HG02678 (cell line): ENCODE data around the gene GSX2.

Source experiments
- ATAC-seq: cut with Tn5 transposase; IDR thresholded peaks from one replicate; pipeline ENCODE4 v1.9.1; 2021; ENCODE audit warnings: mild to moderate bottlenecking, moderate library complexity; ENCODE audit not compliant: unreplicated experiment

Gene GSX2

GRCh38 chr4:54076673-54077072 lies 23.3 kb upstream of the GSX2 start:
- ATAC-seq = no peak

DNA sequence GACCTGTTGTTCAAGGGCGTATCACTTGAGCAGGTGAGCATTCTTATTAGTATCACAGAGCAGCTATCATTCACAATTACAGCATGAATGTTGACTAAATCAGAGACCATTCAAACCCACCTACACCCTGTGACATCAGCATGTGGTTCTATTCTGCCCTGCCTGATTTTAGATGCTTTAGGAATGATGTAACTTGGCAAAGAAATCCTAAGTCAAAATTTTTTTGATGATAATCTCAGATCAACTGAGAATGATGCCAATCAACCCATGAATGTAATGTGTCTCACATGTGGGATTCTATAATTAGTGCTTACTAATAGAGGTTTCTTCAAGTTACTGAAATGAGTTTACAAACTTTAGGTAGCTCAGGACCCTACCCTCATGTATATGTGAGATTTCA lies 22.2 kb upstream of the GSX2 start:
- ATAC-seq = no peak

DNA sequence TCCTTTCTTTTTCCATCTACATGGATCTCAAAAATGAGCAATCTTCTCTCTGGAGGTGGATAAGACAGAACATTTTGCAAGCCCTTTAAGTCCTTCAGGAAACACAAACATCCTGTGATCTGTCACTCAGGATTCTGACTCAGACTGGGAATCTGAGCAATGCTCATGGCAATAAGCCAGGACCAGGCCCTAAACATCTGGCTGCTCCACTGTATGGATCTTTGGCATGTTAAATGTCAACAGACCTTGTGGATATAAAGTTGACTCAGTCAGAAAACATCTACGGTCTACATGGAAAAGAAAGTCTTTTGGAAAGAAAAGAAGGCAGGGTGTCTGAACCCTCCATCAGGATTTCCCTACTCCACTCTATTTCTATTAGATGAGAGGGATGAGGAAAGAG lies 17.8 kb upstream of the GSX2 start:
- no peak for ATAC-seq

- ATAC-seq = no peak
Measured at GRCh38 chr4:54085284-54085683, 14.7 kb upstream of the GSX2 start.

DNA sequence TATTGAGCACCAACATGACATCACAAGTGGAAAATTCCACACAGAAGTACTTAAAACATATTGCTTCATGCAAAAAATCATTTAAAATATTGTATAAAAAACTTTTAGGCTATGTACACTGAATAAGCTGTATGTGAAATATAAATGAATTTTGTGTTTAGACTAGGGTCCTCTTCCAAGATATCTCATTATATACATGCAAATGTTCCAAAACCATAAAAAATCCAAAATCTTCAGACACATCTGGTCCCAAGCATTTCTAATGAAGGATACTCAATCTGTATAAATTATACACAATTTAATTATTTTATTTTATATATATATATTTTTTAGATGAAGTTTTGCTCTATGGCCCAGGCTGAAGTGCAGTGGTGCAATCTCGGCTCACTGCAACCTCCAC lies 10.1 kb upstream of the GSX2 start:
- no peak for ATAC-seq

GRCh38 chr4:54090404-54090803 lies 9.6 kb upstream of the GSX2 start:
- no peak for ATAC-seq

DNA sequence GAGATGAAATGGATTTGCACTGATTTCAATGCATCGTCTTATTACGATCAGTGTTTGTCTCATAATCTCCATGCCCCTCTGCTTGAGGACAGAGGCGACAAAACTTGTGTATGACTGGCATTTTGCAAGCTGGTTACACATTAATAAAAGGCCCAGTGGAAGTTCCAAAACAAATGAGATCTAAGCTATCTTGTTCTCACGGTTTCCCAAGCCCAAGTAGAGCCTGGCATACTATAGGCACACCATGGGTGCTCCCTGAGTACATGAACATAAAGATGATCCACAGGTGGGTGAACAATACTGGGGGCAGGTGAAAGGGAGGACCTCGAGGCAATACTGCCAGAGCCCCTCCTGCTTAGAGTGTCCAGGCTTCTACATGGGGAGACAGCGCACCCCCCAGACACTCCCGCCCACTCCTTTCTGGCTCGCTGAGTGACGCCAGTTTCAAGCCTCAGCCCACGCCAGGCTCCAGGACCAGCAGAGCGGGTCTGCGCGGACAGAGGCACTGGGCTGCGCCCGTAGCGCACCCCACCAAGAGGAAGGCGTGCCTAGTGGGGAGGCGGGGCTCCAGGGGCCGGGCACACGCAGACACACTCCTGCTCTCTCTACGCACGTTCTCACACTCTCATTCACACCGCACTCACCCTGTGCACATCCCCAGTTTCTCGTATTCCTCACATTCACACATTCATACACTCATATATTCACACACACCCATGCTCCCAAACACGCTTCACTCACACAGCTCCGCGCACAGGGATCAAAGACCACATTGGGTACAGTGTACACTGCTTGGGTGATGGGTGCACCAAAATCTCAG lies 8.9 kb upstream of the GSX2 start:
- ATAC-seq = peak; percentile 48

DNA sequence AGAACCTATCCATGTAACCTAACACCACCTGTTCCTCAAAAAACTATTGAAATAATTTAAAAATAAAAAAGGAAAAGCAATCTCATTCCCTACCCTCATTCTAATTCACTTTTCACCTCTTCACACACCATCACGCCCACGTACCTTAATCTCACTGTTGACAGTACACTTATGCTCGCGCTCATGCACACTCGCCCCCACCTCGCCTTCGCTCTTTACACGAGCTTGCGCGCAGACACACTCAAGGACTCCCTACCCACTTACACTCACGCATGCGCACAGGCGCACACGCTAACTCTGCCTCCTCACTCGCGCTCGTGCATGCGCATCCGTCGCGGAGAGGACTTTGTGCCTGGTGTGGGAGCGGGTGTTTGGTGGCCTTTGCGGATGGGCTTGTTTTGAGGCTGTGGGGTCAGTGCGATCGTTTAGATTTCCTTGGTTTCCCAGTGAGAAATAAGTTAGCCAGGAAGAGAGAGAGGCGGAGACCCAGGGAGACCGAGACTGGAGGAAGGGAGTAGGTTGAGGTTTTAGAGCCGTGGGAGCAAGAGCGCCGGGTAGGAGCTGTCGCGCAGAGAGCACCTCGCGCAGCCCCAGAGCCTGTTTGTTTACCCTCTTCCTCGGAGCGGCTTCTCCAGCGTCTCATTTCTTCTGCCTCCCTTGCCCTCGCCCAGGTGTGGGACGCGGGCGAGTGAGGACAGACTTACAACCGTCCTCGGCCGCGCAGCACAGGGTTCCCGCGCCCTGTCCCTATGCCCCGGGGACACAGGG lies 8.1 kb upstream of the GSX2 start:
- ATAC-seq = peak; percentile 83

- no peak for ATAC-seq
Measured at GRCh38 chr4:54092405-54093323, 7.3 kb upstream of the GSX2 start.

- no peak for ATAC-seq
Measured at GRCh38 chr4:54093324-54094240, 6.4 kb upstream of the GSX2 start.

- no peak for ATAC-seq
Measured at GRCh38 chr4:54094451-54094850, 5.5 kb upstream of the GSX2 start.

GRCh38 chr4:54095110-54095825 lies 4.7 kb upstream of the GSX2 start:
- no peak for ATAC-seq

- ATAC-seq = no peak
Measured at GRCh38 chr4:54096295-54096962, 3.5 kb upstream of the GSX2 start.

GRCh38 chr4:54097152-54097551 lies 2.8 kb upstream of the GSX2 start:
- ATAC-seq = no peak

DNA sequence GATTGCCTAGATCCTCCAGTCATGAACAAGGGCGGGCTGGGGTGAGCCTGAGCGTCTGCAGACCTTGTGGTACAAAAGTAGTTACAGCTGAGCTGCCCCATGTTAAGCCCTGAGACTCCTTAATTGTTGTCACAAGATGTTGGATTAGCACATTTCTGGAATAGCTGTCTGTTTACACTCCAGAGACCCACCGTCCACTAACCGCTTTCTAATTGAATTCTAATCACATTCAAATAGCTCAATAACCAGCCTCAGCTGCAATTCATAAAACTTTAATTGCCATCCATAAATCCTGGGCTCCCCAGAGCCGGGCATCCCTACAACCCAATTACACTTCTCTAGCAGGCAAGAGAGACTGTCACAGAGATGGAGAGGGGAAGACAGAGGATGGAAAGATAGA lies 1.6 kb upstream of the GSX2 start:
- no peak for ATAC-seq

GRCh38 chr4:54099287-54099747 lies 646 bp upstream of the GSX2 start:
- no peak for ATAC-seq

GRCh38 chr4:54100595-54101189 lies 729 bp downstream of the GSX2 start:
- no peak for ATAC-seq

DNA sequence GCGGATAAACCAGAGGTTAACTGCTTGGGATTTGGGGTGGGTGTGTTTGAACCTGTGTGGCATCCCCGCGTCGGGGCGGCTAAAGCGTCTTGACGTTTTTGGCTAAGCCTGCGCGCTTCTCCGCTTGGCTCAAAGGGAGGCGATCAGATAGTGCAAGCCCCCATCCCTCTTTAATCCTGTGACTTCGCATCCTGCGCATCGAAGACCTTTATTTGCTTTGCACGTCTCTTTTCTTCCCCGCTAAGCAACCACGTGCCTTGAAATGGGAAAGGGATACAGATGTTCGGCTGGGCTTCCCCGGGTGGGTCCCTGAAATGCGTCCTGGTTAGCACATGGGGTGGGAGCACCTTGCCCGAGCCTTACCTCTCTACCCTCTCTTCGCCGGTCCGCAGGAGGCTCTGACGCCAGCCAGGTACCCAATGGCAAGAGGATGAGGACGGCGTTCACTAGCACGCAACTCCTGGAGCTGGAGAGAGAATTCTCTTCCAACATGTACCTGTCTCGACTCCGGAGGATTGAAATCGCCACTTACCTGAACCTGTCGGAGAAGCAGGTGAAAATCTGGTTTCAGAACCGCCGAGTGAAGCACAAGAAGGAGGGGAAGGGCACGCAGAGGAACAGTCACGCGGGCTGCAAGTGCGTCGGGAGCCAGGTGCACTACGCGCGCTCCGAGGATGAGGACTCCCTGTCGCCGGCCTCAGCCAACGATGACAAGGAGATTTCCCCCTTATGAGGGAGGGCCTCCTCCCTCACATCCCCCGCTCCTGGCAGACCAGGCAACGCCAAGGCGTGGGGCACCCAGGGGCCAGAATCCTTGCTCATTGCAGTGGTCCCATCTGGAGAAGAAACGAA lies 1.5 kb downstream of the GSX2 start:
- ATAC-seq = no peak
